Liver (tissue), 9 donors: ENCODE measurements around the gene LIN9. TPM values are rescaled to one million over a fixed set of nuclear protein-coding genes. Genes with fewer than 3 reads are reported as not detected.

Experiments
- DNase-seq: peaks from one replicate; pipeline ENCODE4 v3.0.0-alpha.2; 2017; ENCODE audit warnings: low spot score
- H3K27ac ChIP-seq, 2 donors: one replicate each; pipeline ENCODE4 v1.7.0; 2013; ENCODE audit warnings: inconsistent platforms in 2 of 2, low read length in 2 of 2, control low read depth in 1 of 2, low read depth in 1 of 2, mild to moderate bottlenecking in 1 of 2
- H3K27me3 ChIP-seq, 4 donors: one replicate each; pipeline versions ENCODE4 v1.6.1 to v1.7.0; 2013; ENCODE audit warnings: low read length in 3 of 4, inconsistent platforms in 1 of 4, mild to moderate bottlenecking in 1 of 4, moderate library complexity in 1 of 4; ENCODE audit not compliant: control insufficient read depth in 4 of 4, insufficient read depth in 4 of 4
- H3K36me3 ChIP-seq, 4 donors: one replicate each; pipeline versions ENCODE4 v1.6.1 to v1.7.0; 2013; ENCODE audit warnings: low read length in 3 of 4, mild to moderate bottlenecking in 3 of 4, low read depth in 1 of 4, moderate library complexity in 1 of 4; ENCODE audit not compliant: control insufficient read depth in 4 of 4, insufficient read depth in 3 of 4
- H3K4me1 ChIP-seq, 4 donors: one replicate each; pipeline versions ENCODE4 v1.6.1 to v1.7.0; 2013; ENCODE audit warnings: low read length in 3 of 4, mild to moderate bottlenecking in 3 of 4, moderate library complexity in 1 of 4; ENCODE audit not compliant: control insufficient read depth in 4 of 4, insufficient read depth in 4 of 4
- H3K4me3 ChIP-seq, 3 donors: one replicate each; pipeline versions ENCODE4 v1.6.1 to v1.7.0; 2013; ENCODE audit warnings: low read length in 3 of 3, control low read depth in 1 of 3, low read depth in 1 of 3, mild to moderate bottlenecking in 1 of 3
- H3K9ac ChIP-seq, 2 donors: one replicate each; pipeline ENCODE4 v1.7.0; 2013; ENCODE audit warnings: low read length in 2 of 2, mild to moderate bottlenecking in 2 of 2, moderate library complexity in 2 of 2, control low read depth in 1 of 2, low read depth in 1 of 2
- H3K9me3 ChIP-seq, 4 donors: one replicate each; pipeline versions ENCODE4 v1.6.1 to v1.7.0; 2013; ENCODE audit warnings: low read length in 3 of 4; ENCODE audit not compliant: control insufficient read depth in 4 of 4
- ATF3 ChIP-seq: IDR thresholded peaks from 2 replicates; pipeline ENCODE4 v1.6.1; 2016; ENCODE audit warnings: antibody characterized with exemption
- FOXA1 ChIP-seq: IDR thresholded peaks from 2 replicates; pipeline ENCODE4 v1.6.1; 2016; ENCODE audit warnings: antibody characterized with exemption
- FOXA2 ChIP-seq: IDR thresholded peaks from 2 replicates; pipeline ENCODE4 v1.6.1; 2016; ENCODE audit warnings: antibody characterized with exemption
- HNF4A ChIP-seq, 2 donors: conservative IDR thresholded peaks; 2 replicates each; pipeline ENCODE4 v1.6.1; 2016; ENCODE audit warnings: antibody characterized with exemption in 2 of 2, mild to moderate bottlenecking in 2 of 2
- HNF4G ChIP-seq: IDR thresholded peaks from 2 replicates; pipeline ENCODE4 v1.6.1; 2016; ENCODE audit warnings: antibody characterized with exemption
- JUND ChIP-seq, 2 donors: IDR thresholded peaks; 2 replicates each; pipeline ENCODE4 v1.6.1; 2016; ENCODE audit warnings: antibody characterized with exemption in 2 of 2
- MAX ChIP-seq: IDR thresholded peaks from 2 replicates; pipeline ENCODE4 v1.6.1; 2016; ENCODE audit warnings: antibody characterized with exemption
- NR2F2 ChIP-seq: IDR thresholded peaks from 2 replicates; pipeline ENCODE4 v1.6.1; 2016; ENCODE audit warnings: antibody characterized with exemption
- RAD21 ChIP-seq, 2 donors: IDR thresholded peaks; 2 replicates each; pipeline ENCODE4 v1.6.1; 2016; ENCODE audit warnings: antibody characterized with exemption in 2 of 2, mild to moderate bottlenecking in 2 of 2
- REST ChIP-seq: IDR thresholded peaks from 2 replicates; pipeline ENCODE4 v1.6.1; 2016; ENCODE audit warnings: antibody characterized with exemption, mild to moderate bottlenecking
- RXRA ChIP-seq, 2 donors: IDR thresholded peaks; 2 replicates each; pipeline ENCODE4 v1.6.1; 2017 to 2018; ENCODE audit warnings: antibody characterized with exemption in 2 of 2, mild to moderate bottlenecking in 1 of 2
- SP1 ChIP-seq: IDR thresholded peaks from 2 replicates; pipeline ENCODE4 v1.6.1; 2018; ENCODE audit warnings: antibody characterized with exemption, mild to moderate bottlenecking
- TAF1 ChIP-seq: conservative IDR thresholded peaks from 2 replicates; pipeline ENCODE4 v1.6.1; 2016; ENCODE audit warnings: antibody characterized with exemption, mild to moderate bottlenecking
- YY1 ChIP-seq: IDR thresholded peaks from 2 replicates; pipeline ENCODE4 v1.6.1; 2016; ENCODE audit warnings: antibody characterized with exemption, mild to moderate bottlenecking
- ZBTB33 ChIP-seq: IDR thresholded peaks from 2 replicates; pipeline ENCODE4 v1.6.1; 2016; ENCODE audit warnings: antibody characterized with exemption
- WGBS: extraction: QIAGEN DNeasy Blood & Tissue Kit; methylation state at CpG from one replicate; pipeline ENCODE4 v1.1.7; 2013; 5-methylcytosine and 5-hydroxymethylcytosine counted together
- polyA plus RNA-seq, 2 donors: library from polyadenylated mRNA; stranded (reverse) in 1 of 2; unstranded in 1 of 2; fragments of 200-250 nt in 1 of 2; fragments of >200 nt in 1 of 2; fragmentation: Nextera tagmentation in 1 of 2; extraction: Ambion mirVana in 1 of 2; gene quantifications; one replicate each; pipeline versions ENCODE4 v1.2.1 to v1.2.3, GENCODE V29; 2013 to 2015
- total RNA-seq, 2 donors: library from RNA; depleted of rRNA; stranded (reverse); fragments of >200 nt; gene quantifications; one replicate each; pipeline ENCODE4 v1.2.3, GENCODE V29; 2014
- donor health status: healthy.
- donor health status: healthy.
- donor health status: healthy.
- donor health status: healthy.
- donor health status: healthy.

Gene LIN9
- total and polyA plus RNA-seq, 4 donors: 0.50 to 7.9 (median 1.00) TPM

GRCh38 chr1:226350519-226350865 lies 41.5 kb upstream of the LIN9 start:
- Histone ChIP-seq H3K27me3 (no peaks in the 10 kb centered on the region), H3K4me1 (no peaks in the 10 kb centered on the region), H3K9ac (no peak overlapping the region), H3K27ac (no peak overlapping the region), H3K4me3 (no peak overlapping the region), H3K9me3 (no peaks in the 10 kb centered on the region), H3K36me3 (no peaks in the 10 kb centered on the region)
- 79% methylated on average over 9 of the region's 9 CpGs for WGBS
- no peak for TF ChIP-seq RAD21 (IDR thresholded peaks at IDR 0.05)
- no peak for TF ChIP-seq HNF4G
- no peak for TF ChIP-seq JUND (IDR thresholded peaks at IDR 0.05)
- TF ChIP-seq YY1: no peak
- TF ChIP-seq FOXA1: no peak
- no peak for TF ChIP-seq FOXA2
- DNase-seq: no peak

GRCh38 chr1:226349801-226350518 lies 41.0 kb upstream of the LIN9 start:
- Histone ChIP-seq H3K4me3 (no peak overlapping the region), H3K9me3 (no peaks in the 10 kb centered on the region), H3K27me3 (no peaks in the 10 kb centered on the region), H3K9ac (no peak overlapping the region), H3K36me3 (no peaks in the 10 kb centered on the region), H3K27ac (no peak overlapping the region), H3K4me1 (no peaks in the 10 kb centered on the region)
- WGBS: 66% methylated on average over 18 of the region's 18 CpGs
- TF ChIP-seq ZBTB33 (no peak), FOXA1 (no peak), TAF1 (no peak), HNF4G (no peak), MAX (no peak), YY1 (no peak), RXRA (IDR thresholded peaks at IDR 0.05) (no peak), ATF3 (no peak), SP1 (no peak), JUND (IDR thresholded peaks at IDR 0.05) (no peak), NR2F2 (no peak), HNF4A (conservative IDR thresholded peaks at IDR 0.05) (no peak), RAD21 (IDR thresholded peaks at IDR 0.05) (no peak), REST (no peak)
- DNase-seq: no peak
